AG10803 (cell line): ENCODE measurements around the gene STX7.
A peak's percentile ranks its signal among the peaks of the same experiment; 100 is the strongest.
"Not testable (repeated sequence)": the region's sequence is repeated elsewhere in the genome, so short reads cannot be mapped to it uniquely, and the experiment has no call there.

Experiments
- DNase-seq: peaks from one replicate; pipeline ENCODE4 v3.0.0; 2010; ENCODE audit warnings: low read depth
- H3K4me3 ChIP-seq: 2 replicates; pipeline ENCODE4 v1.5.1; 2011; ENCODE audit warnings: mild to moderate bottlenecking, low read length, control low read depth
- TF ChIP-seq, protein P1 (sequence below): conservative IDR thresholded peaks from 2 replicates; pipeline ENCODE4 v1.5.1; 2011; ENCODE audit warnings: mild to moderate bottlenecking, low read length, control low read depth, inconsistent platforms

Gene STX7, protein sequence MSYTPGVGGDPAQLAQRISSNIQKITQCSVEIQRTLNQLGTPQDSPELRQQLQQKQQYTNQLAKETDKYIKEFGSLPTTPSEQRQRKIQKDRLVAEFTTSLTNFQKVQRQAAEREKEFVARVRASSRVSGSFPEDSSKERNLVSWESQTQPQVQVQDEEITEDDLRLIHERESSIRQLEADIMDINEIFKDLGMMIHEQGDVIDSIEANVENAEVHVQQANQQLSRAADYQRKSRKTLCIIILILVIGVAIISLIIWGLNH

GRCh38 chr6:132512638-132513632, at the start of gene STX7:
TSS of gene STX7 (minus strand) at chr6:132513116. CDS start at chr6:132503530, 9,586 bp downstream.
- H3K4me3 ChIP-seq, result peak within 1 kb of the TSS; percentile 79
- TF ChIP-seq, protein P1, sequence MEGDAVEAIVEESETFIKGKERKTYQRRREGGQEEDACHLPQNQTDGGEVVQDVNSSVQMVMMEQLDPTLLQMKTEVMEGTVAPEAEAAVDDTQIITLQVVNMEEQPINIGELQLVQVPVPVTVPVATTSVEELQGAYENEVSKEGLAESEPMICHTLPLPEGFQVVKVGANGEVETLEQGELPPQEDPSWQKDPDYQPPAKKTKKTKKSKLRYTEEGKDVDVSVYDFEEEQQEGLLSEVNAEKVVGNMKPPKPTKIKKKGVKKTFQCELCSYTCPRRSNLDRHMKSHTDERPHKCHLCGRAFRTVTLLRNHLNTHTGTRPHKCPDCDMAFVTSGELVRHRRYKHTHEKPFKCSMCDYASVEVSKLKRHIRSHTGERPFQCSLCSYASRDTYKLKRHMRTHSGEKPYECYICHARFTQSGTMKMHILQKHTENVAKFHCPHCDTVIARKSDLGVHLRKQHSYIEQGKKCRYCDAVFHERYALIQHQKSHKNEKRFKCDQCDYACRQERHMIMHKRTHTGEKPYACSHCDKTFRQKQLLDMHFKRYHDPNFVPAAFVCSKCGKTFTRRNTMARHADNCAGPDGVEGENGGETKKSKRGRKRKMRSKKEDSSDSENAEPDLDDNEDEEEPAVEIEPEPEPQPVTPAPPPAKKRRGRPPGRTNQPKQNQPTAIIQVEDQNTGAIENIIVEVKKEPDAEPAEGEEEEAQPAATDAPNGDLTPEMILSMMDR, result no peak
- DNase-seq, result peak; percentile 81

DNA sequence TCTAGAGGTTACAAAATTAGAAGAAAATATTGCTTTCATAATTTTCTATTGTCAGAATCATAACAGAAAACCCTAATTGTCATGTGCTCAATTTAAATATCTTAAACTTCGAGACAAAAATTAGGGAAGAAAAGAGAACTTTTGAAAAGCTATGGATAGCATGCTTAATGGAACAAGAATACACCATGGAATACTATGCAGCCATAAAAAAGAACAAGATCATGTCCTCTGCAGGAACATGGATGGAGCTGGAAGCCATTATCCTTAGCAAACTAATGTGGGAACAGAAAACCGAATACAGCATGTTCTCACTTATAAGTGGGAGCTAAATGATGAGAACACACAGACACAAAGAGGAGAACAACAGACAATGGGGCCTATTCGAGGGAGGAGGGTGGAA, 47.2 kb upstream of the STX7 start:
- not testable (repeated sequence) for DNase-seq, H3K4me3 ChIP-seq

GRCh38 chr6:132552372-132552771, 39.5 kb upstream of the STX7 start, which contains the start of gene TAAR8:
TSS of gene TAAR8 (plus strand) at chr6:132552672. CDS start at chr6:132552693, 21 bp downstream.
- TF ChIP-seq, protein P1, result no peak
- H3K4me3 ChIP-seq, result no peak within 1 kb of the TSS
- DNase-seq, result no peak

DNA sequence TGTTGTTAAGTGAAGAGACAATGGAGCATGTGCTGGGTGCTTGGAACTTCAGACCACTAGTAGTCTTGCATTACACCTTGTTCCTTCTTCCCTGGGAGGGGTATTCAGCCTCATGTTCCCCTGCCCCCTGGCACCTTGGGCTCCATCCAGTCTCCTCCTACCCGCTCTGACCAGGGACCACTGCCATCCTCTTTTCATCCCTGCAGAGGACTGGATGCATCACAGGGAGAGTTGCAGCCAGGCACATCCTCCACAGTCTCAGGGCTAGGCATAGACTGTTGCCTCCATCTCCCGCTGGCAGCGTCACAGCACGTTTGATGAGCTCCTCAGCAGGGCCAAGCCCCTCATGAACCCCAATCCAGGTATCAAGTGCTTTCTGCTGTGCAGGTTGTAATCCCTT, 38.3 kb upstream of the STX7 start:
- H3K4me3 ChIP-seq, result no peak overlapping the region
- DNase-seq, result no peak
- TF ChIP-seq, protein P1, result no peak

DNA sequence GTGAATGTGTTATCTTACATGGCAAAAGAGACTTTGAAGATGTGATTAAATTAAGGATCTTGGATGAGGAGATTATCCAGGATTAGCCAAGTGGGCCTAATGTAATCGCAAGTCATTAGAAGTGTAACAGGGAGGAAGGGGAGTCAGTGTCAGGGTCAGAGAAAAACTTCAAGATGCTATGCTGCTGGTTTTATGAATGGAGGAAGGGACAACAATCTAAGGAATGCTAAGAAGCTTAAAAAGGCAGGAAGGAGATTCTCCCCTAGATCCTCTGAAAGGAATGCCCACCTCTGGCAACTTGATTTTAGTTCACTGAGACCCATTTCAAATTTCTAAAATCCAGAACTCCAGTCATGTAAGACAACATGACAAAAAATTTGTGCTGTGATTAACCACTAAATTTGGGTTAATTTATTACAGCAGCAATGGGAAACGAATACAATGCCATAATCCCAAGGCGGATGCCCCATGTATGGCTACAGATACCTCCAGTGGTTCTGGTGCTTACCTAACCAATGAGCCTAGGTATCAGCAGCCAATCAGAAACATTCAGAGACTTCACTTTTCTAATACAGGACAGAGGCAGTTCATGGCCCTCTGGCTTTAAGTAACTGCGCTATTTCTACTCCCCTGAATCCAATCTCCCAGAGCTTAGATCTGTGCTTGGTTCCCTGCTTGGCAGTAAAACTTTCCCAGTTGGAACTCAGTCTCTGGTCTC, 36.0 kb upstream of the STX7 start:
- H3K4me3 ChIP-seq, result no peak overlapping the region
- TF ChIP-seq, protein P1, result no peak
- DNase-seq, result no peak

GRCh38 chr6:132544826-132545225, 31.9 kb upstream of the STX7 start:
- DNase-seq, result no peak
- TF ChIP-seq, protein P1, result no peak
- H3K4me3 ChIP-seq, result no peak overlapping the region

DNA sequence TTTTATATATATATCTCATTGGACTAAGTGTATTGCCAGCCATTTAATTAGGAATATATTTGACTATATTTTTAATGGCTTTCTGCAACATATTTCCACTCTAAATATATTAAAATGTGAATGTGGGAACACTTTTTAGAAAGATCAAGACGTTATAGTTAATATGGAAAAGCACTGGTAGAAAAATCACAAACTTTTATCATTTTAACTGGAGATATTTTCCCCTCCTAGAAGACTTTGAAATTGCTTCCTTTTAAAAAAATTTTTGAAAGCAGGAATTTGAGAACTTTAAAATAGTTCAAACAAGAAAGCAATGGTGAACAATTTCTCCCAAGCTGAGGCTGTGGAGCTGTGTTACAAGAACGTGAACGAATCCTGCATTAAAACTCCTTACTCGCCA, 25.1 kb upstream of the STX7 start, which contains the start of gene TAAR9:
TSS of gene TAAR9 (plus strand) at position 301 of the 400 bp plus-strand sequence. CDS start at position 314, 13 bp downstream.
- DNase-seq, result no peak
- TF ChIP-seq, protein P1, result no peak
- H3K4me3 ChIP-seq, result no peak within 1 kb of the TSS
